Measurements from ENCODE around the gene MPRIP. TPM values are rescaled to one million over a fixed set of nuclear protein-coding genes. Genes with fewer than 3 reads are reported as not detected.
A peak's percentile ranks its signal among the peaks of the same experiment; 100 is the strongest.

Gene MPRIP
- total and polyA plus RNA-seq, 8 donors, result 80.2 to 518 (median 190) TPM

DNA sequence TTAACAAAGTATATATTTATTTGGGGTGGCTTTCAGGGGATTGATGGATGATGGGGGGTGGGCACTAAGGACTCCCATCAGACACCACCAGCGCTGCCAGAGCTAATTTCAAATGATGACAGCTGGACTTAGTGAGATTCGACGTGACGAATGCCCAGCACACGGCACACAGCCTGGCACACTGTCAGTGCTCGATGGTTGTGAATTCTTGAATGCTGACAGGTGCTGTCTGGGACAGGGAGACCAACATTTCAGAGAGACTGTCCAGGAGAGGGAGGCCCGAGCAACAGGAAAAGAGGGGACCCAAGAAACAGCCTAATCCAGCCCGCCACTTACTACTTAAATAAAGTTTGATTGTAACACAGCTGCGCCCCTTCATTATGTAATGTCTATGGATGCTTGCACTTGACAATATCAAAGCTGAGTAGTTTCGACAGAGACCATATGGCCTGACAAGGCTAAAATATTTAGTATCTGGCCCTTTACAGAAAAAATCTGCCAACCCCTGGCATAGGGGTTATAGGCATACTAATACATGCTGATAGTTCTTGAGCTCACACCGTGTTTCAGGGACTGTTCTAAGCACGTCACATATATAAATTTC lies 6.2 kb upstream of the MPRIP start:
- no peak overlapping the region for H3K4me3 ChIP-seq
- H3K27ac ChIP-seq, result peak overlapping the region in 3 of 5 donors; percentile 13 to 76 (median 44)
- no peaks in the 10 kb centered on the region for H3K9me3 ChIP-seq
- peaks cover 12 to 48% (median 25%) of the 10 kb centered on the region in 4 donors for H3K4me1 ChIP-seq
- WGBS, 5 donors, result 82 to 91% (median 86%) methylated on average over 12 of the region's 12 CpGs
- intact Hi-C loops (cut with DNase I; ENCODE audit: low total_unique reads), result no loop called here
- no peaks in the 10 kb centered on the region for H3K27me3 ChIP-seq
- DNase-seq, result no peak
- no peak for TF ChIP-seq POLR2A (IDR thresholded peaks at IDR 0.05)
- no peak for TF ChIP-seq EP300 (IDR thresholded peaks at IDR 0.05)
- TF ChIP-seq, protein P1, sequence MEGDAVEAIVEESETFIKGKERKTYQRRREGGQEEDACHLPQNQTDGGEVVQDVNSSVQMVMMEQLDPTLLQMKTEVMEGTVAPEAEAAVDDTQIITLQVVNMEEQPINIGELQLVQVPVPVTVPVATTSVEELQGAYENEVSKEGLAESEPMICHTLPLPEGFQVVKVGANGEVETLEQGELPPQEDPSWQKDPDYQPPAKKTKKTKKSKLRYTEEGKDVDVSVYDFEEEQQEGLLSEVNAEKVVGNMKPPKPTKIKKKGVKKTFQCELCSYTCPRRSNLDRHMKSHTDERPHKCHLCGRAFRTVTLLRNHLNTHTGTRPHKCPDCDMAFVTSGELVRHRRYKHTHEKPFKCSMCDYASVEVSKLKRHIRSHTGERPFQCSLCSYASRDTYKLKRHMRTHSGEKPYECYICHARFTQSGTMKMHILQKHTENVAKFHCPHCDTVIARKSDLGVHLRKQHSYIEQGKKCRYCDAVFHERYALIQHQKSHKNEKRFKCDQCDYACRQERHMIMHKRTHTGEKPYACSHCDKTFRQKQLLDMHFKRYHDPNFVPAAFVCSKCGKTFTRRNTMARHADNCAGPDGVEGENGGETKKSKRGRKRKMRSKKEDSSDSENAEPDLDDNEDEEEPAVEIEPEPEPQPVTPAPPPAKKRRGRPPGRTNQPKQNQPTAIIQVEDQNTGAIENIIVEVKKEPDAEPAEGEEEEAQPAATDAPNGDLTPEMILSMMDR (IDR thresholded peaks at IDR 0.05), result no peak
- no peak for TF ChIP-seq POLR2AphosphoS5 (IDR thresholded peaks at IDR 0.05)
- H3K36me3 ChIP-seq, result no peaks in the 10 kb centered on the region

DNA sequence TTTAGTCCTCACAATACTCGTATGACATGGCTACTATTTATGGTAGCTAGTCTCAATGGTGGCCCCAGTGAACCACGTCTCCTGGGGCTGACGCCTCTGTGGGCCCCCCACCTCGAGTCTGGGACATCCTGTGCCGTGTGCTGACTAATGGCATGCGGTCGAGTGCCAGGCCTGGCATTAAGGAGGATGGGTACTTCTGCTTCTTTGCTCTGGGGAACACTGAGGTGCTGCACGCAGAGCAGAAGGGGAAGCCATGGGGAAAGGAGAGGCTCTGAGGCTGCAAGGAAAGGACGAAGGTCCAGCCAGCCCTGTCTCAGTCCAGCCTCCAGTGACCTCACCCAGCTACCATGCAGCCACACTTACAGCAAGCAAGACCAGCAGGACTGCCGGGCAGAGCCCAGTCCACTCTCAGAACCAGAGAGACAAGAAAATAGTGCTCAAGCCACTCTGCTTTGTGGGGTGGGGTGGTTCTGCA lies 5.7 kb upstream of the MPRIP start:
- Histone ChIP-seq H3K27ac (peak overlapping the region in 3 of 5 donors; percentile 16 to 76 (median 44)), H3K4me1 (peaks cover 16 to 50% (median 27%) of the 10 kb centered on the region in 4 donors), H3K4me3 (no peak overlapping the region), H3K27me3 (no peaks in the 10 kb centered on the region), H3K36me3 (no peaks in the 10 kb centered on the region), H3K9me3 (no peaks in the 10 kb centered on the region)
- WGBS, 5 donors, result 55 to 80% (median 72%) methylated on average over 10 of the region's 10 CpGs
- DNase-seq, result no peak
- intact Hi-C loops (cut with DNase I; ENCODE audit: low total_unique reads), result no loop called here
- TF ChIP-seq POLR2A (IDR thresholded peaks at IDR 0.05) (no peak), EP300 (IDR thresholded peaks at IDR 0.05) (peak; percentile 84), POLR2AphosphoS5 (IDR thresholded peaks at IDR 0.05) (peak in 2 of 3 donors; percentile 44 to 50)

DNA sequence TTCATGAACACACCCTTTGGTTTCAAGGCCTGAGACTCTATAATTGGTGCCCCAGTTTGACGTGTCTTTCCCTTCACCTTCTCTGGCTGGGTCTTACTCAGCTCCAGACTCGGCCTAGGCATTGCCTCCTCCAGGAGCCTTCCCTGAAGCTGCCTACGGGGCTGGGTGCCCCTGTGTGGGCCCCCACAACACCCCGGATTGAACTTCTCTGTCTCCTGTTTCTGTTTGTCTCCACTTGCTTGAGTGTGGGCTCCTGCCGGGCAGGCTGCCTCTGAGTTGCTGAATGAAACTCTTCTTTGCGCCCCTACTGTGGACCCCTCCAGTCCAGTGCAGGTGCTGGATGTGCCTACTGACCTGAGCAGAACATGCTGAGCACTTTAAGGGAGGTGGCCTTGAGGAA lies 2.3 kb upstream of the MPRIP start:
- WGBS, 5 donors, result 78 to 84% (median 81%) methylated on average over 6 of the region's 6 CpGs
- no peaks in the 10 kb centered on the region for H3K9me3 ChIP-seq
- no peak overlapping the region for H3K4me3 ChIP-seq
- DNase-seq, result no peak
- H3K4me1 ChIP-seq, result peaks cover 22 to 49% (median 39%) of the 10 kb centered on the region in 4 donors
- H3K36me3 ChIP-seq, result no peaks in the 10 kb centered on the region
- no peak overlapping the region for H3K27ac ChIP-seq
- no peaks in the 10 kb centered on the region for H3K27me3 ChIP-seq
- TF ChIP-seq POLR2A (IDR thresholded peaks at IDR 0.05), result no peak
- TF ChIP-seq POLR2AphosphoS5 (IDR thresholded peaks at IDR 0.05), result no peak
- TF ChIP-seq EP300 (IDR thresholded peaks at IDR 0.05), result no peak
- TF ChIP-seq, protein P1 (IDR thresholded peaks at IDR 0.05), result no peak
- intact Hi-C loops (cut with DNase I; ENCODE audit: low total_unique reads), result no loop called here

DNA sequence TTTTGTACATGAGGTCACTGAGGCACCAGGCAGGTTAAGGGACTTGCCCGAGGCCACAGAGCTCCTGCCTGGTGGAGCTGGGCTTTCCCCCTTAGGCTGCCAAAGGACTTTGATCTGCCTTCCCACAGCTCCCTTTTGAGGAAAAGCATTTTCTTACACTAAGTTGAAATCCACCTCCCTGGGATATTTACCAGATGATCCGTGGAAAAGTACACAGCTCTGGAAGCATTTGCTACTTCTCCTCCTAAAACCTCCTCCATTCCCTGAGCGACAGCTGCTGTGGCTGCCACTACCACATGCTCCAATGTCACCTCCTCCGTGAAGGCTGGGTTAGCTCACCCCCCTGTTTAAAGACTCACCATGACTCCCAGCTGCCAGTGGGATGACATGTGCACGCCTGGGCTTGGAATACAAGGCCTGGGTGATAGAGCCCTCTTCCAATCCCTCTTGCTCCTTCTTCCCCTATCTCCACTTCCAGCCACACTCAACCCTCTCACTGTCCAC lies 1.2 kb upstream of the MPRIP start:
- Histone ChIP-seq H3K4me1 (peaks cover 34 to 58% (median 49%) of the 10 kb centered on the region in 4 donors), H3K27me3 (no peaks in the 10 kb centered on the region)
- peak in 1 of 2 donors; percentile 69 for DNase-seq

More for the DNA sequence above, 1.2 kb upstream of the MPRIP start:
- H3K4me3 ChIP-seq, result peak overlapping the region in 1 of 4 donors; percentile 56
- intact Hi-C loops (cut with DNase I; ENCODE audit: low total_unique reads), result no loop called here
- no peaks in the 10 kb centered on the region for H3K9me3 ChIP-seq
- TF ChIP-seq POLR2AphosphoS5 (IDR thresholded peaks at IDR 0.05) (no peak), POLR2A (IDR thresholded peaks at IDR 0.05) (no peak), EP300 (IDR thresholded peaks at IDR 0.05) (no peak)
- TF ChIP-seq, protein P1 (IDR thresholded peaks at IDR 0.05), result no peak
- peak overlapping the region; percentile 65 to 90 (median 77) for H3K27ac ChIP-seq
- H3K36me3 ChIP-seq, result no peaks in the 10 kb centered on the region
- WGBS, 5 donors, result 21 to 40% (median 29%) methylated on average over 5 of the region's 5 CpGs
